ENCODE measurements around the gene SERINC3. TPM values are rescaled to one million over a fixed set of nuclear protein-coding genes. Genes with fewer than 3 reads are reported as not detected.
A peak's percentile ranks its signal among the peaks of the same experiment; 100 is the strongest.

SERINC3 gene
- total and polyA plus RNA-seq, 2 of the 13 experiments (the other 11 are each of a cell fraction or from before 2014, with no cell fraction given), result 82.0 to 226 TPM

DNA sequence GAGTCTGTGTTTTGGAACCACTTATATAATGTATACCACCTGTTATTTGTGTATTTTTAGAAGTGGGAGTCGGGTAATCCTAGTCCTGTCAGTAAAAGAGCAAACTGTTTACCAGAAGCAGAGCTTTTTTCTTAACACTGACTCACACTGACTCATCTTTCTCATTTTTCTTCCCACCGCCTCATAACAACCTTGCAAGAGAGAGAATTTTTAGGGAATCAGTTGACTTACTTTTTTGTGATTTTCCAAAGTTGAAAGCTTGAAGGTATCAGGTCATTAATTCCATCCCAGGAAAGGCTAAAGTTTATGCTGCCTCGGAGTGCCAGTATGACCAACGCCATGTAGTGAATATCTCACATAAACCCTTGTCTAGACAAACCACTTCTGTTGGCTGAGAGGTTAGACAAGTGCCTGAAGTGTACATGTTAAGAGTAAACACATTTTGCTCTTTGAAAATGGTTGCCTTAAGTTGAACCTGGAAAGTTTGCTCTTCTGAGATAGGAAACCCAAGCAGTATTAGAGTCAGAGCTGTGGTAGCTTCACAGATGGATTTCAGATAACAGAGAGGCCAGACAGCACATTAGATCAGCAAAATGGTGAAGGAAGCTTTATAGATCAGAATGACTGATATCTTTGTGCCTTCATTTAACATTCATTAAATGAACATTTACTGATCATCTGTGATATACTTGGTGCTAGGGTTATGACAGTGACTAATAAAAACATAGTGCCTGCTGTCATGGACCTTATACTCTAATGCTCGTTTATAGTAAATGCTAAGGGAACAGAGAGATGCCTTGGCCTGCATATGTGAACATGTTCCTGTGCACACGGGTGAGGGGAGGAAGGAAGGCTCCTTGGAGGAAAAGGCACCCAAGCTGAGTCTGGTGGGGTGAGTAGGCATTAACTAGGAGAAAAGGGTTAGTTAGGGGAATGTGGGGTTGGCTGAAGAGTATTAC is 31.4 kb upstream of the SERINC3 start (continued):
- TF ChIP-seq ARID5B (CRISPR knock-in tag; IDR thresholded peaks at IDR 0.05) (0 out of 2 replicates have a peak, but pooled peaks have one; percentile 14), SKI (IDR thresholded peaks at IDR 0.05; ENCODE audit: partially characterized antibody) (peak; percentile 53)
- TF ChIP-seq, protein P1, sequence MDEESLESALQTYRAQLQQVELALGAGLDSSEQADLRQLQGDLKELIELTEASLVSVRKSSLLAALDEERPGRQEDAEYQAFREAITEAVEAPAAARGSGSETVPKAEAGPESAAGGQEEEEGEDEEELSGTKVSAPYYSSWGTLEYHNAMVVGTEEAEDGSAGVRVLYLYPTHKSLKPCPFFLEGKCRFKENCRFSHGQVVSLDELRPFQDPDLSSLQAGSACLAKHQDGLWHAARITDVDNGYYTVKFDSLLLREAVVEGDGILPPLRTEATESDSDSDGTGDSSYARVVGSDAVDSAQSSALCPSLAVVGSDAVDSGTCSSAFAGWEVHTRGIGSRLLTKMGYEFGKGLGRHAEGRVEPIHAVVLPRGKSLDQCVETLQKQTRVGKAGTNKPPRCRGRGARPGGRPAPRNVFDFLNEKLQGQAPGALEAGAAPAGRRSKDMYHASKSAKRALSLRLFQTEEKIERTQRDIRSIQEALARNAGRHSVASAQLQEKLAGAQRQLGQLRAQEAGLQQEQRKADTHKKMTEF (CRISPR knock-in tag; IDR thresholded peaks at IDR 0.05), result 0 out of 2 replicates have a peak, but pooled peaks have one; percentile 22
- TF ChIP-seq, protein P2, sequence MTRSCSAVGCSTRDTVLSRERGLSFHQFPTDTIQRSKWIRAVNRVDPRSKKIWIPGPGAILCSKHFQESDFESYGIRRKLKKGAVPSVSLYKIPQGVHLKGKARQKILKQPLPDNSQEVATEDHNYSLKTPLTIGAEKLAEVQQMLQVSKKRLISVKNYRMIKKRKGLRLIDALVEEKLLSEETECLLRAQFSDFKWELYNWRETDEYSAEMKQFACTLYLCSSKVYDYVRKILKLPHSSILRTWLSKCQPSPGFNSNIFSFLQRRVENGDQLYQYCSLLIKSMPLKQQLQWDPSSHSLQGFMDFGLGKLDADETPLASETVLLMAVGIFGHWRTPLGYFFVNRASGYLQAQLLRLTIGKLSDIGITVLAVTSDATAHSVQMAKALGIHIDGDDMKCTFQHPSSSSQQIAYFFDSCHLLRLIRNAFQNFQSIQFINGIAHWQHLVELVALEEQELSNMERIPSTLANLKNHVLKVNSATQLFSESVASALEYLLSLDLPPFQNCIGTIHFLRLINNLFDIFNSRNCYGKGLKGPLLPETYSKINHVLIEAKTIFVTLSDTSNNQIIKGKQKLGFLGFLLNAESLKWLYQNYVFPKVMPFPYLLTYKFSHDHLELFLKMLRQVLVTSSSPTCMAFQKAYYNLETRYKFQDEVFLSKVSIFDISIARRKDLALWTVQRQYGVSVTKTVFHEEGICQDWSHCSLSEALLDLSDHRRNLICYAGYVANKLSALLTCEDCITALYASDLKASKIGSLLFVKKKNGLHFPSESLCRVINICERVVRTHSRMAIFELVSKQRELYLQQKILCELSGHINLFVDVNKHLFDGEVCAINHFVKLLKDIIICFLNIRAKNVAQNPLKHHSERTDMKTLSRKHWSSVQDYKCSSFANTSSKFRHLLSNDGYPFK (CRISPR knock-in tag; IDR thresholded peaks at IDR 0.05; ENCODE audit: borderline replicate concordance), result no peak
